RWPE2 (cell line): Measurements from ENCODE around the gene H6PD.

Experiments used
- ATAC-seq: fragments of 200-7000 bp; cut with Tn5 transposase; 3 replicates; pipeline ENCODE4 v1.9.1; 2021; ENCODE audit warnings: low read depth
- DNase-seq: peaks from one replicate; pipeline ENCODE4 v3.0.0-alpha.2; 2020; ENCODE audit warnings: low spot score
- H3K27ac ChIP-seq: fragments of 450-650 bp; 2 replicates; pipeline ENCODE4 v1.5.1; 2017; ENCODE audit warnings: mild to moderate bottlenecking; ENCODE audit not compliant: poor library complexity, severe bottlenecking
- H3K27me3 ChIP-seq: fragments of 250-450 bp; sonication (Bioruptor Pico); 2 replicates; pipeline ENCODE4 v1.5.1; 2021; ENCODE audit warnings: mild to moderate bottlenecking, moderate library complexity; ENCODE audit not compliant: insufficient read depth, poor library complexity, severe bottlenecking
- H3K36me3 ChIP-seq: fragments of 250-450 bp; sonication (Bioruptor Pico); 2 replicates; pipeline ENCODE4 v1.5.1; 2020; ENCODE audit warnings: low read depth, mild to moderate bottlenecking, moderate library complexity
- H3K4me1 ChIP-seq: fragments of 250-450 bp; sonication (Bioruptor Pico); 2 replicates; pipeline ENCODE4 v1.5.1; 2021; ENCODE audit warnings: mild to moderate bottlenecking, moderate library complexity; ENCODE audit not compliant: insufficient read depth, poor library complexity, severe bottlenecking
- H3K4me3 ChIP-seq: fragments of 250-450 bp; sonication (Bioruptor Pico); 2 replicates; pipeline ENCODE4 v1.5.1; 2021; ENCODE audit warnings: mild to moderate bottlenecking, moderate library complexity; ENCODE audit not compliant: severe bottlenecking
- H3K9me3 ChIP-seq: fragments of 250-450 bp; sonication (Bioruptor Pico); 2 replicates; pipeline ENCODE4 v1.5.1; 2021; ENCODE audit warnings: mild to moderate bottlenecking, moderate library complexity; ENCODE audit not compliant: severe bottlenecking
- CTCF ChIP-seq: fragments of 450-650 bp; IDR thresholded peaks from one replicate; pipeline ENCODE4 v1.5.1; 2017; ENCODE audit warnings: mild to moderate bottlenecking, moderate library complexity; ENCODE audit not compliant: poor library complexity, severe bottlenecking

The H6PD gene

GRCh38 chr1:9229549-9229948, 5.0 kb upstream of the H6PD start:
- H3K36me3 ChIP-seq: no peaks in the 10 kb centered on the region
- no peak for TF ChIP-seq CTCF
- DNase-seq: no peak
- ATAC-seq: no peak
- no peak overlapping the region for H3K4me3 ChIP-seq
- peaks cover 18% of the 10 kb centered on the region for H3K4me1 ChIP-seq
- H3K27ac ChIP-seq: peak overlapping the region; percentile 55
- H3K9me3 ChIP-seq: no peaks in the 10 kb centered on the region
- H3K27me3 ChIP-seq: no peaks in the 10 kb centered on the region

- peak overlapping the region; percentile 57 for H3K27ac ChIP-seq
- no peaks in the 10 kb centered on the region for H3K27me3 ChIP-seq
- peaks cover 23% of the 10 kb centered on the region for H3K4me1 ChIP-seq
- ATAC-seq: no peak
- no peak for TF ChIP-seq CTCF
- H3K4me3 ChIP-seq: no peak overlapping the region
- no peak for DNase-seq
- no peaks in the 10 kb centered on the region for H3K9me3 ChIP-seq
- H3K36me3 ChIP-seq: no peaks in the 10 kb centered on the region
Observed at GRCh38 chr1:9230869-9231533, 3.6 kb upstream of the H6PD start.

GRCh38 chr1:9231648-9232332, 2.8 kb upstream of the H6PD start:
- ATAC-seq (peak; percentile 61), DNase-seq (no peak)
- Histone ChIP-seq H3K4me3 (no peak overlapping the region), H3K27me3 (no peaks in the 10 kb centered on the region), H3K4me1 (peaks cover 23% of the 10 kb centered on the region), H3K27ac (peak overlapping the region; percentile 57), H3K9me3 (no peaks in the 10 kb centered on the region), H3K36me3 (no peaks in the 10 kb centered on the region)
- no peak for TF ChIP-seq CTCF

GRCh38 chr1:9233241-9233941, 1.2 kb upstream of the H6PD start:
- Histone ChIP-seq H3K27me3 (no peaks in the 10 kb centered on the region), H3K4me1 (peaks cover 20% of the 10 kb centered on the region), H3K36me3 (no peaks in the 10 kb centered on the region), H3K27ac (peak overlapping the region; percentile 78), H3K4me3 (no peak overlapping the region), H3K9me3 (no peaks in the 10 kb centered on the region)
- no peak; the same call in 2 of the 3 replicates for ATAC-seq
- no peak for TF ChIP-seq CTCF
- no peak for DNase-seq

- Histone ChIP-seq H3K36me3 (no peaks in the 10 kb centered on the region), H3K4me1 (peaks cover 19% of the 10 kb centered on the region), H3K4me3 (no peak overlapping the region), H3K27ac (peak overlapping the region; percentile 78), H3K9me3 (no peaks in the 10 kb centered on the region), H3K27me3 (no peaks in the 10 kb centered on the region)
- ATAC-seq: no peak
- DNase-seq: no peak
- no peak for TF ChIP-seq CTCF
Observed at GRCh38 chr1:9233942-9234222, 692 bp upstream of the H6PD start.
